Breast epithelium (tissue), 3 donors: ENCODE data around the gene SRSF4.

Experiments
- POLR2A ChIP-seq: fragments of 450-650 bp; IDR thresholded peaks from one replicate; pipeline ENCODE4 v1.6.1; 2016; ENCODE audit warnings: antibody characterized with exemption, mild to moderate bottlenecking, moderate library complexity
- POLR2AphosphoS5 ChIP-seq, 3 donors: sonication (generic); formaldehyde crosslinking; IDR thresholded peaks; one replicate each; pipeline ENCODE4 v1.6.1; 2017; ENCODE audit warnings: antibody characterized with exemption in 3 of 3
- TF ChIP-seq, protein P1 (sequence below), 3 donors: fragments of 450-650 bp; IDR thresholded peaks; one replicate each; pipeline ENCODE4 v1.5.1; 2016 to 2017; ENCODE audit warnings: antibody characterized with exemption in 3 of 3, mild to moderate bottlenecking in 3 of 3, moderate library complexity in 3 of 3

DNA sequence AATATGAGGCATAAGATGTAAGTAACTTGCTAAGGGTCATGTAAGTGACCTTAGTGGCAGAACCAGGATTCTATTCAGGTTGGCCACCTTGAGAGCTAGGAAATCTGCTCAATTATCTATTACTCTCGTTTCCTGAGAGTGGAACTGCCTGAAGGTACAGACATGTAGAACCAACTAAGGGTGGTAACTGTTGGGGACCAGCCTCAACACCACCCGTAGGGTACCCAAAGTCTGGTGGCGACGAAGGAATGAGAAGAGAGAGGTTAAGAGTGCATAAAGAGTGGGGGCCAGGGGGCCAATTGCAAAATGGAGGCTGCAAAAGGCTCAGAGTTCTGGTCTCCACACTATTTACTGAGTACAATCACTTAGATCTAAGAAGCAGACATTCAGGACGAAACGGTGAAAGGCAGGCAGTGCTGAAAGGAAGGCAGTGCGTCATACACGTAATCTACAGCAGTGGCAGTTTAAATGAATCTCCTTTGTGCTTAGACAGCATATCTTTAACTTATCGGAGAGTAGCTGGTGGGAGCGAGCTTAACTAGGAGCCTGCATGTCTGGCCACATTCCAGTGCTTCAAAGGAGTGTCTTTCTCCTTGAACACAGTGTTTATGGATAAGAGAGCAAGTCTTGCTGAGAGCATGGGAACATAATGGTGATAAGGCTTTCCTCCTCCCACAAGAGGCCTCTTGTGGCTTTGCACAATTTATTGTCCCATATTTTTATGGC lies 25.0 kb downstream of the SRSF4 start:
- TF ChIP-seq, protein P1, sequence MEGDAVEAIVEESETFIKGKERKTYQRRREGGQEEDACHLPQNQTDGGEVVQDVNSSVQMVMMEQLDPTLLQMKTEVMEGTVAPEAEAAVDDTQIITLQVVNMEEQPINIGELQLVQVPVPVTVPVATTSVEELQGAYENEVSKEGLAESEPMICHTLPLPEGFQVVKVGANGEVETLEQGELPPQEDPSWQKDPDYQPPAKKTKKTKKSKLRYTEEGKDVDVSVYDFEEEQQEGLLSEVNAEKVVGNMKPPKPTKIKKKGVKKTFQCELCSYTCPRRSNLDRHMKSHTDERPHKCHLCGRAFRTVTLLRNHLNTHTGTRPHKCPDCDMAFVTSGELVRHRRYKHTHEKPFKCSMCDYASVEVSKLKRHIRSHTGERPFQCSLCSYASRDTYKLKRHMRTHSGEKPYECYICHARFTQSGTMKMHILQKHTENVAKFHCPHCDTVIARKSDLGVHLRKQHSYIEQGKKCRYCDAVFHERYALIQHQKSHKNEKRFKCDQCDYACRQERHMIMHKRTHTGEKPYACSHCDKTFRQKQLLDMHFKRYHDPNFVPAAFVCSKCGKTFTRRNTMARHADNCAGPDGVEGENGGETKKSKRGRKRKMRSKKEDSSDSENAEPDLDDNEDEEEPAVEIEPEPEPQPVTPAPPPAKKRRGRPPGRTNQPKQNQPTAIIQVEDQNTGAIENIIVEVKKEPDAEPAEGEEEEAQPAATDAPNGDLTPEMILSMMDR (IDR thresholded peaks at IDR 0.05), result no peak
- no peak for TF ChIP-seq POLR2AphosphoS5 (IDR thresholded peaks at IDR 0.05)
- no peak for TF ChIP-seq POLR2A
